GM12801 (cell line): ENCODE measurements around the gene KCNF1.

Experiments
- TF ChIP-seq, protein P1 (sequence below): IDR thresholded peaks from one replicate; pipeline ENCODE4 v1.5.1; 2011; ENCODE audit warnings: control low read depth; ENCODE audit not compliant: insufficient read length; ENCODE audit errors: extremely low read depth

KCNF1 gene

GRCh38 chr2:10876963-10877362 is 34.8 kb upstream of the KCNF1 start:
- TF ChIP-seq, protein P1, sequence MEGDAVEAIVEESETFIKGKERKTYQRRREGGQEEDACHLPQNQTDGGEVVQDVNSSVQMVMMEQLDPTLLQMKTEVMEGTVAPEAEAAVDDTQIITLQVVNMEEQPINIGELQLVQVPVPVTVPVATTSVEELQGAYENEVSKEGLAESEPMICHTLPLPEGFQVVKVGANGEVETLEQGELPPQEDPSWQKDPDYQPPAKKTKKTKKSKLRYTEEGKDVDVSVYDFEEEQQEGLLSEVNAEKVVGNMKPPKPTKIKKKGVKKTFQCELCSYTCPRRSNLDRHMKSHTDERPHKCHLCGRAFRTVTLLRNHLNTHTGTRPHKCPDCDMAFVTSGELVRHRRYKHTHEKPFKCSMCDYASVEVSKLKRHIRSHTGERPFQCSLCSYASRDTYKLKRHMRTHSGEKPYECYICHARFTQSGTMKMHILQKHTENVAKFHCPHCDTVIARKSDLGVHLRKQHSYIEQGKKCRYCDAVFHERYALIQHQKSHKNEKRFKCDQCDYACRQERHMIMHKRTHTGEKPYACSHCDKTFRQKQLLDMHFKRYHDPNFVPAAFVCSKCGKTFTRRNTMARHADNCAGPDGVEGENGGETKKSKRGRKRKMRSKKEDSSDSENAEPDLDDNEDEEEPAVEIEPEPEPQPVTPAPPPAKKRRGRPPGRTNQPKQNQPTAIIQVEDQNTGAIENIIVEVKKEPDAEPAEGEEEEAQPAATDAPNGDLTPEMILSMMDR, result no peak

GRCh38 chr2:10877651-10878111 is 34.1 kb upstream of the KCNF1 start:
- TF ChIP-seq, protein P1, result no peak

- TF ChIP-seq, protein P1, result no peak
These were observed 33.3 kb upstream of the KCNF1 start for GRCh38 chr2:10878268-10878915.

DNA sequence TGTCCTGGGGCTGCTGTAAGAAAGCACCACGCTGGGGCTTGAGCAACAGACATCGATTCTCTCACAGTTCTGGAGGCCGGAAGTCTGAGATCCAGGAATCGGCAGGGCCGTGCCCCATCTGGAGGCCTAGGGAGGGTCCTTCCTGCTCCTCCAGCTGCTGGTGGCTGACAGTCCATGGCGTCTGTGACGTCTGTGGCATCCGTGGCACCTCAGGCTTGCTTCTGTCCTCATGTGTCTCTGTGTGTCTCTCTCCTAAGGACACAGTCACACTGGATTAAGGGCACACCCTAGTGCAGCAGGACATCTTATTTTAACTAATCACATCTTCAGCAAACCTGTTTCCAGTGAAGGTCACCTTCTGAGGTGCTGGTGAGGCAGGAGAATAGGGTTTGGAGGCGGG is 32.6 kb upstream of the KCNF1 start:
- TF ChIP-seq, protein P1, result no peak

- TF ChIP-seq, protein P1, result no peak
These were observed 31.8 kb upstream of the KCNF1 start for GRCh38 chr2:10879624-10880585.

GRCh38 chr2:10880586-10881321 is 31.0 kb upstream of the KCNF1 start:
- TF ChIP-seq, protein P1, result no peak

GRCh38 chr2:10882568-10882967 is 29.2 kb upstream of the KCNF1 start:
- TF ChIP-seq, protein P1, result no peak
